HEK293 (cell line): ENCODE results near the gene GLIPR1.

Experiments
- CTCF ChIA-PET: fragments of 350-600 bp; formaldehyde crosslinking; extraction: SDS; loops from one replicate; lab custom pipeline; 2021; ENCODE audit warnings: antibody characterized with exemption; lab: Yijun Ruan, JAX
- POLR2A ChIA-PET: fragments of 300-600 bp; formaldehyde crosslinking; extraction: SDS; loops from one replicate; lab custom pipeline; 2020; ENCODE audit warnings: antibody characterized with exemption, inconsistent platforms; lab: Yijun Ruan, JAX
- H3K27ac ChIP-seq: fragments of 200-500 bp; sonication (Bioruptor generic); 2 replicates; pipeline ENCODE4 v1.5.1; 2014; ENCODE audit warnings: low read depth, low read length, control low read depth, inconsistent platforms; ENCODE audit errors: extremely low read depth
- H3K36me3 ChIP-seq, 2 experiments: fragments of 200-500 bp in 1 of 2; sonication (Bioruptor generic) in 1 of 2; 1 replicate in 1 of 2; 2 replicates in 1 of 2; pipeline ENCODE4 v1.5.1; 2014 to 2017; ENCODE audit warnings: inconsistent platforms in 2 of 2, low read length in 2 of 2; ENCODE audit not compliant: control insufficient read depth in 2 of 2, insufficient read depth in 1 of 2
- H3K4me1 ChIP-seq: fragments of 200-500 bp; sonication (Bioruptor generic); 2 replicates; pipeline ENCODE4 v1.5.1; 2014; ENCODE audit warnings: mild to moderate bottlenecking, low read length, inconsistent platforms; ENCODE audit not compliant: control insufficient read depth, insufficient read depth
- H3K4me3 ChIP-seq: 2 replicates; pipeline ENCODE4 v1.5.1; 2011; ENCODE audit warnings: low read depth, mild to moderate bottlenecking, control low read depth, low read length, moderate library complexity
- H3K9me3 ChIP-seq: fragments of 200-500 bp; sonication (Bioruptor generic); 2 replicates; pipeline ENCODE4 v1.5.1; 2014; ENCODE audit warnings: low read depth, low read length, inconsistent platforms; ENCODE audit not compliant: control insufficient read depth, insufficient read depth
- FEZF1 ChIP-seq: fragments of 450-650 bp; formaldehyde crosslinking; IDR thresholded peaks from 2 replicates; pipeline ENCODE4 v1.5.1; 2016; ENCODE audit warnings: missing biosample characterization, missing genetic modification characterization
- OVOL3 ChIP-seq: fragments of 450-650 bp; formaldehyde crosslinking; IDR thresholded peaks from 2 replicates; pipeline ENCODE4 v1.5.1; 2016; ENCODE audit warnings: missing biosample characterization, missing genetic modification characterization
- PRDM1 ChIP-seq: fragments of 450-650 bp; formaldehyde crosslinking; IDR thresholded peaks from 2 replicates; pipeline ENCODE4; 2016; ENCODE audit warnings: missing biosample characterization, missing genetic modification characterization
- SCRT1 ChIP-seq: fragments of 450-650 bp; formaldehyde crosslinking; IDR thresholded peaks from 2 replicates; pipeline ENCODE4 v1.5.1; 2016; ENCODE audit warnings: missing biosample characterization, missing genetic modification characterization, borderline replicate concordance
- ZBTB21 ChIP-seq: fragments of 450-650 bp; formaldehyde crosslinking; IDR thresholded peaks from 2 replicates; pipeline ENCODE4 v1.5.1; 2017; ENCODE audit warnings: missing biosample characterization, missing genetic modification characterization
- ZBTB49 ChIP-seq: fragments of 450-650 bp; formaldehyde crosslinking; IDR thresholded peaks from 2 replicates; pipeline ENCODE4 v1.5.1; 2016; ENCODE audit warnings: missing biosample characterization, missing genetic modification characterization, low read depth
- ZNF223 ChIP-seq: fragments of 450-650 bp; formaldehyde crosslinking; IDR thresholded peaks from 2 replicates; pipeline ENCODE4 v1.5.1; 2016; ENCODE audit warnings: missing biosample characterization, missing genetic modification characterization
- ZNF266 ChIP-seq: fragments of 450-650 bp; formaldehyde crosslinking; IDR thresholded peaks from 2 replicates; pipeline ENCODE4 v1.5.1; 2016; ENCODE audit warnings: missing biosample characterization, missing genetic modification characterization, low read depth
- ZNF518A ChIP-seq: fragments of 450-650 bp; formaldehyde crosslinking; conservative IDR thresholded peaks from 2 replicates; pipeline ENCODE4 v1.5.1; 2016; ENCODE audit warnings: low read depth, missing biosample characterization, missing genetic modification characterization
- ZNF654 ChIP-seq: fragments of 450-650 bp; formaldehyde crosslinking; IDR thresholded peaks from 2 replicates; pipeline ENCODE4 v1.5.1; 2016; ENCODE audit warnings: low read depth, missing biosample characterization, missing genetic modification characterization
- ZXDB ChIP-seq: fragments of 450-650 bp; formaldehyde crosslinking; IDR thresholded peaks from 2 replicates; pipeline ENCODE4 v1.5.1; 2016; ENCODE audit warnings: missing biosample characterization, missing genetic modification characterization

The GLIPR1 gene

GRCh38 chr12:75503866-75504265 lies 23.3 kb downstream of the GLIPR1 start:
- peaks cover 60 to 88% of the 10 kb centered on the region in 2 experiments; a peak in 2 of 3 replicates for H3K36me3 ChIP-seq
- H3K4me1 ChIP-seq, result no peaks in the 10 kb centered on the region
- ChIA-PET POLR2A (no interaction called here), CTCF (interaction anchor here (0.6 to 2.6 kb wide), 3 partner anchors 16 to 170 kb away, joined by 3 to 15 read pairs (median 5); partner anchors contain the start of gene GLIPR1L1)
- TF ChIP-seq FEZF1 (tag by site-specific recombination), result no peak
- TF ChIP-seq SCRT1, result no peak
- no peak for TF ChIP-seq ZBTB49
- H3K27ac ChIP-seq, result no peak overlapping the region
- H3K4me3 ChIP-seq, result no peak overlapping the region
- no peaks in the 10 kb centered on the region for H3K9me3 ChIP-seq

GRCh38 chr12:75505706-75506312 lies 25.3 kb downstream of the GLIPR1 start:
- ChIA-PET CTCF (interaction anchor here (0.7 to 2.6 kb wide), 3 partner anchors 20 to 702 kb away, joined by 3 to 15 read pairs (median 8); no protein-coding TSS in a partner anchor), POLR2A (no interaction called here)
- peaks cover 44 to 75% of the 10 kb centered on the region in 2 experiments; a peak in 2 of 3 replicates for H3K36me3 ChIP-seq

GRCh38 chr12:75507086-75507485 lies 26.5 kb downstream of the GLIPR1 start:
- Histone ChIP-seq H3K4me1 (0 out of 2 replicates have a peak, but pooled peaks cover 2% of the 10 kb centered on the region), H3K4me3 (no peak overlapping the region), H3K9me3 (no peaks in the 10 kb centered on the region), H3K36me3 (peaks cover 31 to 63% of the 10 kb centered on the region in 2 experiments; a peak in 2 of 3 replicates), H3K27ac (no peak overlapping the region)
- no peak for TF ChIP-seq ZBTB21 (tag by site-specific recombination)
- TF ChIP-seq ZNF518A (tag by site-specific recombination), result no peak
- no peak for TF ChIP-seq ZXDB (tag by site-specific recombination)
- TF ChIP-seq PRDM1 (tag by site-specific recombination), result 0 out of 2 replicates have a peak, but pooled peaks have one; percentile 8
- no peak for TF ChIP-seq ZNF223 (tag by site-specific recombination)
- POLR2A ChIA-PET, result no interaction called here
- CTCF ChIA-PET, result interaction anchor here (0.6 to 1.7 kb wide), 4 partner anchors 9 to 818 kb away, joined by 3 to 9 read pairs (median 5); no protein-coding TSS in a partner anchor

More at GRCh38 chr12:75505706-75506312, 25.3 kb downstream of the GLIPR1 start:
- no peak overlapping the region for H3K27ac ChIP-seq
- H3K4me3 ChIP-seq, result no peak overlapping the region
- 0 out of 2 replicates have a peak, but pooled peaks cover 2% of the 10 kb centered on the region for H3K4me1 ChIP-seq
- H3K9me3 ChIP-seq, result no peaks in the 10 kb centered on the region
- TF ChIP-seq ZNF654 (tag by site-specific recombination) (peak; percentile 37), OVOL3 (tag by site-specific recombination) (no peak), ZNF266 (no peak)
- TF ChIP-seq, all 188 proteins: peak for 1
